HG03064 (cell line): ENCODE results near the gene UHRF2.

ENCODE experiments used
- ATAC-seq: cut with Tn5 transposase; IDR thresholded peaks from one replicate; pipeline ENCODE4 v1.9.1; 2021; ENCODE audit warnings: low read depth; ENCODE audit not compliant: unreplicated experiment

Gene UHRF2

GRCh38 chr9:6552498-6553121, 139.6 kb downstream of the UHRF2 start:
- no peak for ATAC-seq

GRCh38 chr9:6553866-6554265, 140.9 kb downstream of the UHRF2 start:
- ATAC-seq, result no peak
